ENCODE results near the gene RAD51B. TPM values are rescaled to one million over a fixed set of nuclear protein-coding genes. Genes with fewer than 3 reads are reported as not detected.
"Not testable (repeated sequence)": the region's sequence is repeated elsewhere in the genome, so short reads cannot be mapped to it uniquely, and the experiment has no call there.

The RAD51B gene
- polyA plus RNA-seq, 3 donors: 2.4 to 4.9 (median 3.3) TPM

GRCh38 chr14:68270342-68270741, 450.8 kb downstream of the RAD51B start:
- 55 to 83% (median 59%) methylated on average over 2 of the region's 2 CpGs for WGBS, 3 donors
- H3K27ac ChIP-seq (ENCODE audit: low read depth, low read length): no peak overlapping the region

- 49 to 77% (median 62%) methylated on average over 5 of the region's 5 CpGs for WGBS, 3 donors
- H3K27ac ChIP-seq (ENCODE audit: low read depth, low read length): no peak overlapping the region
Measured at GRCh38 chr14:68271913-68272391, 452.4 kb downstream of the RAD51B start.

GRCh38 chr14:68273413-68273812, 453.8 kb downstream of the RAD51B start:
- H3K27ac ChIP-seq (ENCODE audit: low read depth, low read length): no peak overlapping the region

GRCh38 chr14:68274725-68275124, 455.1 kb downstream of the RAD51B start:
- WGBS, 3 donors: 72 to 86% (median 84%) methylated on average over 2 of the region's 2 CpGs
- H3K27ac ChIP-seq (ENCODE audit: low read depth, low read length): no peak overlapping the region

More at GRCh38 chr14:68273413-68273812, 453.8 kb downstream of the RAD51B start:
- WGBS, 3 donors: 86 to 92% (median 91%) methylated on average over 4 of the region's 4 CpGs

- 91 to 93% (median 92%) methylated on average over 5 of the region's 5 CpGs for WGBS, 3 donors
- no peak overlapping the region for H3K27ac ChIP-seq (ENCODE audit: low read depth, low read length)
Measured at GRCh38 chr14:68278576-68279436, 459.2 kb downstream of the RAD51B start.

- no peak overlapping the region for H3K27ac ChIP-seq (ENCODE audit: low read depth, low read length)
- 93 to 98% (median 94%) methylated on average over 3 of the region's 3 CpGs for WGBS, 3 donors
Measured at GRCh38 chr14:68279437-68279720, 459.8 kb downstream of the RAD51B start.

- 67 to 91% (median 91%) methylated on average over 4 of the region's 4 CpGs for WGBS, 3 donors
- no peak overlapping the region for H3K27ac ChIP-seq (ENCODE audit: low read depth, low read length)
Measured at GRCh38 chr14:68279777-68280233, 460.2 kb downstream of the RAD51B start.

GRCh38 chr14:68281497-68281896, 461.9 kb downstream of the RAD51B start:
- H3K27ac ChIP-seq (ENCODE audit: low read depth, low read length): no peak overlapping the region
- 92 to 96% (median 95%) methylated on average over 4 of the region's 4 CpGs for WGBS, 3 donors

- H3K27ac ChIP-seq (ENCODE audit: low read depth, low read length): no peak overlapping the region
- 71 to 83% (median 75%) methylated on average over 6 of the region's 6 CpGs for WGBS, 3 donors
Measured at GRCh38 chr14:68282479-68283377, 463.1 kb downstream of the RAD51B start.

GRCh38 chr14:68283378-68284123, 464.0 kb downstream of the RAD51B start:
- no peak overlapping the region for H3K27ac ChIP-seq (ENCODE audit: low read depth, low read length)
- WGBS, 3 donors: 38 to 87% (median 40%) methylated on average over 11 of the region's 11 CpGs

- H3K27ac ChIP-seq (ENCODE audit: low read depth, low read length): no peak overlapping the region
Measured at GRCh38 chr14:68284333-68284732, 464.8 kb downstream of the RAD51B start.

GRCh38 chr14:68284834-68285233, 465.3 kb downstream of the RAD51B start:
- no peak overlapping the region for H3K27ac ChIP-seq (ENCODE audit: low read depth, low read length)
- WGBS, 3 donors: 77 to 93% (median 79%) methylated on average over 6 of the region's 6 CpGs

GRCh38 chr14:68285421-68286179, 466.0 kb downstream of the RAD51B start:
- WGBS, 3 donors: 52 to 81% (median 52%) methylated on average over 11 of the region's 11 CpGs
- H3K27ac ChIP-seq (ENCODE audit: low read depth, low read length): no peak overlapping the region

- no peak overlapping the region for H3K27ac ChIP-seq (ENCODE audit: low read depth, low read length)
Measured at GRCh38 chr14:68286667-68287066, 467.1 kb downstream of the RAD51B start.

- not testable (repeated sequence) for H3K27ac ChIP-seq (ENCODE audit: low read depth, low read length)
- WGBS, 3 donors: 95 to 97% (median 96%) methylated on average over 3 of the region's 3 CpGs
Measured at GRCh38 chr14:68289452-68289851, 469.9 kb downstream of the RAD51B start.

GRCh38 chr14:68291820-68292219, 472.2 kb downstream of the RAD51B start:
- WGBS, 3 donors: 86 to 94% (median 93%) methylated on average over 2 of the region's 2 CpGs
- no peak overlapping the region for H3K27ac ChIP-seq (ENCODE audit: low read depth, low read length)

- no peak overlapping the region for H3K27ac ChIP-seq (ENCODE audit: low read depth, low read length)
- 80 to 92% (median 84%) methylated on average over 7 of the region's 7 CpGs for WGBS, 3 donors
Measured at GRCh38 chr14:68292441-68293215, 473.0 kb downstream of the RAD51B start.

Data from adipose tissue (tissue), 3 donors.